CD8-positive, alpha-beta memory T cell (primary cell): Measurements from ENCODE around the gene TNFSF11. TPM values are rescaled to one million over a fixed set of nuclear protein-coding genes. Genes with fewer than 3 reads are reported as not detected.

ENCODE experiments used
- CTCF ChIA-PET: fragments of 350-600 bp; sonication (Branson Sonifier 250); formaldehyde crosslinking; loops from one replicate; lab custom pipeline; 2021; ENCODE audit warnings: antibody characterized with exemption; lab: Charles Lee
- POLR2A ChIA-PET: fragments of 350-600 bp; sonication (Branson Sonifier 250); formaldehyde crosslinking; loops from one replicate; lab custom pipeline; 2021; ENCODE audit warnings: antibody characterized with exemption; lab: Charles Lee
- DNase-seq, 5 donors: peaks; one replicate each; pipeline versions ENCODE4 v3.0.0 to v3.0.0-alpha.2; 2020 to 2022; ENCODE audit warnings: mixed read lengths in 1 of 5
- H3K27ac ChIP-seq: one replicate; pipeline ENCODE4 v1.7.0; 2013; ENCODE audit warnings: low read depth, mild to moderate bottlenecking, low read length, moderate library complexity
- H3K27me3 ChIP-seq: 2 replicates; pipeline ENCODE4 v1.7.0; 2013; ENCODE audit warnings: low read length, mild to moderate bottlenecking; ENCODE audit not compliant: insufficient read depth, poor library complexity, severe bottlenecking
- H3K36me3 ChIP-seq: 2 replicates; pipeline ENCODE4 v1.7.0; 2013; ENCODE audit warnings: mild to moderate bottlenecking, low read length, moderate library complexity; ENCODE audit not compliant: insufficient read depth
- H3K4me1 ChIP-seq: 2 replicates; pipeline ENCODE4 v1.7.0; 2013; ENCODE audit warnings: mild to moderate bottlenecking, low read length, moderate library complexity; ENCODE audit not compliant: insufficient read depth
- H3K4me3 ChIP-seq: 2 replicates; pipeline ENCODE4 v1.7.0; 2013; ENCODE audit warnings: mild to moderate bottlenecking, low read length
- H3K9me3 ChIP-seq: 2 replicates; pipeline ENCODE4 v1.7.0; 2013; ENCODE audit warnings: mild to moderate bottlenecking, low read length
- H3K27ac Mint-ChIP-seq, 8 donors: one replicate each; pipeline ENCODE4 v1.8.0; 2020 to 2021; ENCODE audit warnings: mixed read lengths in 8 of 8, mild to moderate bottlenecking in 6 of 8, inconsistent platforms in 3 of 8, moderate library complexity in 3 of 8
- H3K27me3 Mint-ChIP-seq, 2 donors: one replicate each; pipeline ENCODE4 v1.8.0; 2020 to 2021; ENCODE audit warnings: mixed read lengths in 2 of 2, mild to moderate bottlenecking in 1 of 2, moderate library complexity in 1 of 2
- H3K36me3 Mint-ChIP-seq, 3 donors: one replicate each; pipeline ENCODE4 v1.8.0; 2020 to 2021; ENCODE audit warnings: mixed read lengths in 3 of 3, inconsistent platforms in 1 of 3, mild to moderate bottlenecking in 1 of 3
- H3K4me1 Mint-ChIP-seq, 3 donors: one replicate each; pipeline ENCODE4 v1.8.0; 2020 to 2021; ENCODE audit warnings: mixed read lengths in 3 of 3, inconsistent platforms in 1 of 3, mild to moderate bottlenecking in 1 of 3
- H3K4me3 Mint-ChIP-seq, 7 donors: one replicate each; pipeline ENCODE4 v1.8.0; 2020 to 2021; ENCODE audit warnings: mixed read lengths in 7 of 7, mild to moderate bottlenecking in 6 of 7, moderate library complexity in 4 of 7, inconsistent platforms in 2 of 7
- H3K9me3 Mint-ChIP-seq, 5 donors: one replicate each; pipeline ENCODE4 v1.8.0; 2020 to 2022; ENCODE audit warnings: mixed read lengths in 5 of 5, mild to moderate bottlenecking in 3 of 5, moderate library complexity in 2 of 5, inconsistent platforms in 1 of 5
- polyA plus RNA-seq: library from polyadenylated mRNA; unstranded; fragments of 300-500 nt; fragmentation: Illumina TruSeq; gene quantifications from one replicate; pipeline ENCODE4 v1.2.3, GENCODE V29; 2021
- total RNA-seq, 2 experiments: library from RNA; stranded (reverse); gene quantifications; one replicate each; pipeline ENCODE4 v1.2.3, GENCODE V29; 2021

Gene TNFSF11
- total and polyA plus RNA-seq, 3 experiments from 2014 or later, result 0.29 to 6.4 (median 6.2) TPM

- CTCF ChIA-PET, result no interaction called here
- POLR2A ChIA-PET, result no interaction called here
- Histone ChIP-seq H3K36me3 (no peaks in the 10 kb centered on the region), H3K4me3 (no peak overlapping the region), H3K4me1 (no peaks in the 10 kb centered on the region), H3K9me3 (no peaks in the 10 kb centered on the region), H3K27ac (no peak overlapping the region), H3K27me3 (no peaks in the 10 kb centered on the region)
- H3K36me3 Mint-ChIP-seq, result peaks cover 0 to 1% (median 0%) of the 10 kb centered on the region in 3 donors
- H3K4me3 Mint-ChIP-seq, result no peak overlapping the region
- DNase-seq, result no peak
- H3K27me3 Mint-ChIP-seq, result peaks cover 7 to 76% of the 10 kb centered on the region in 2 donors
- H3K27ac Mint-ChIP-seq, result no peak overlapping the region
- H3K9me3 Mint-ChIP-seq, result no peaks in the 10 kb centered on the region
- H3K4me1 Mint-ChIP-seq, result no peaks in the 10 kb centered on the region
Observed at GRCh38 chr13:42654212-42654611, 80.3 kb downstream of the TNFSF11 start.

GRCh38 chr13:42654722-42655121 lies 80.8 kb downstream of the TNFSF11 start:
- Mint-ChIP-seq H3K4me1 (no peaks in the 10 kb centered on the region), H3K27ac (no peak overlapping the region), H3K4me3 (no peak overlapping the region), H3K36me3 (peaks cover 0 to 1% (median 0%) of the 10 kb centered on the region in 3 donors), H3K27me3 (peaks cover 7 to 74% of the 10 kb centered on the region in 2 donors), H3K9me3 (no peaks in the 10 kb centered on the region)
- Histone ChIP-seq H3K9me3 (no peaks in the 10 kb centered on the region), H3K27ac (no peak overlapping the region), H3K4me1 (no peaks in the 10 kb centered on the region), H3K36me3 (no peaks in the 10 kb centered on the region), H3K4me3 (no peak overlapping the region), H3K27me3 (no peaks in the 10 kb centered on the region)
- POLR2A ChIA-PET, result no interaction called here
- CTCF ChIA-PET, result no interaction called here
- DNase-seq, result no peak

- Histone ChIP-seq H3K27me3 (no peaks in the 10 kb centered on the region), H3K27ac (no peak overlapping the region), H3K4me1 (no peaks in the 10 kb centered on the region), H3K36me3 (no peaks in the 10 kb centered on the region), H3K9me3 (no peaks in the 10 kb centered on the region), H3K4me3 (no peak overlapping the region)
- Mint-ChIP-seq H3K36me3 (no peaks in the 10 kb centered on the region), H3K27ac (no peak overlapping the region), H3K4me1 (no peaks in the 10 kb centered on the region), H3K27me3 (peaks cover 7 to 74% of the 10 kb centered on the region in 2 donors), H3K4me3 (no peak overlapping the region), H3K9me3 (no peaks in the 10 kb centered on the region)
- ChIA-PET CTCF (no interaction called here), POLR2A (no interaction called here)
- DNase-seq, result no peak
Observed at GRCh38 chr13:42656161-42656560, 82.2 kb downstream of the TNFSF11 start.

- Mint-ChIP-seq H3K4me3 (no peak overlapping the region), H3K27me3 (peaks cover 7 to 79% of the 10 kb centered on the region in 2 donors), H3K27ac (no peak overlapping the region), H3K36me3 (no peaks in the 10 kb centered on the region), H3K4me1 (no peaks in the 10 kb centered on the region), H3K9me3 (no peaks in the 10 kb centered on the region)
- DNase-seq, result no peak
- Histone ChIP-seq H3K27me3 (no peaks in the 10 kb centered on the region), H3K9me3 (no peaks in the 10 kb centered on the region), H3K36me3 (no peaks in the 10 kb centered on the region), H3K4me1 (no peaks in the 10 kb centered on the region), H3K4me3 (no peak overlapping the region), H3K27ac (no peak overlapping the region)
- ChIA-PET CTCF (no interaction called here), POLR2A (no interaction called here)
Observed at GRCh38 chr13:42656958-42657357, 83.0 kb downstream of the TNFSF11 start.

Other genes starting within 250 kb of the TNFSF11 start
- gene FAM216B, start 207.4 kb downstream of the TNFSF11 start, total RNA-seq, result not detected
- gene FAM216B, start 207.4 kb downstream of the TNFSF11 start, polyA plus RNA-seq, result not detected